SIG-M5 (cell line): ENCODE results near the gene CCDC167.

Experiments used
- DNase-seq: peaks from one replicate; lab custom pipeline; 2025; lab: John Stamatoyannopoulos, UW

Gene CCDC167

GRCh38 chr6:37499433-37500293 is at the start of gene CCDC167:
Gene CCDC167, minus strand, starts transcription at chr6:37499893. Its CDS starts 30 bp downstream, at chr6:37499863.
- DNase-seq, result peak; percentile 83

DNA sequence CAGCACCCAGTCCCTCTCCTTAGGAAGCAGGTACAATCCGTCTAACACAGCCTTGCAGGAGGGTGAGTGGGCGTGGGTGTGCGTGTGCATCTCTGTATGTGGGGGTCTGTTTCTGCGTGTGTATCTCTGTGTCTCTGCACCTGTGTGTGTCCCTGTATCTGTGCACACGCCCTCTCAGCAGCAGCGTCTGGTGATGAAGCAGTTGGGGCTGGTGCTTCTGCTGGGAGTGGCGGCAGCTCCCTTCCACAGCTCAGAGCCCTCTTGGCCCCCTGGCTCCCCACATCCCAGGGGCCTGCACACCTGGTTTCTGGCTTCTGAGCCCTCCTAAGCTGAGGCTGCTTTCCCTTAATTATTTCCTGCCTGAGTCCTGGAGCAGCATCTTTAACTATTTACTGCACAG is 49.5 kb upstream of the CCDC167 start:
- no peak for DNase-seq

GRCh38 chr6:37548067-37548674 is 48.5 kb upstream of the CCDC167 start:
- DNase-seq, result no peak

- no peak for DNase-seq
These were observed 47.9 kb upstream of the CCDC167 start for GRCh38 chr6:37547564-37548061.

DNA sequence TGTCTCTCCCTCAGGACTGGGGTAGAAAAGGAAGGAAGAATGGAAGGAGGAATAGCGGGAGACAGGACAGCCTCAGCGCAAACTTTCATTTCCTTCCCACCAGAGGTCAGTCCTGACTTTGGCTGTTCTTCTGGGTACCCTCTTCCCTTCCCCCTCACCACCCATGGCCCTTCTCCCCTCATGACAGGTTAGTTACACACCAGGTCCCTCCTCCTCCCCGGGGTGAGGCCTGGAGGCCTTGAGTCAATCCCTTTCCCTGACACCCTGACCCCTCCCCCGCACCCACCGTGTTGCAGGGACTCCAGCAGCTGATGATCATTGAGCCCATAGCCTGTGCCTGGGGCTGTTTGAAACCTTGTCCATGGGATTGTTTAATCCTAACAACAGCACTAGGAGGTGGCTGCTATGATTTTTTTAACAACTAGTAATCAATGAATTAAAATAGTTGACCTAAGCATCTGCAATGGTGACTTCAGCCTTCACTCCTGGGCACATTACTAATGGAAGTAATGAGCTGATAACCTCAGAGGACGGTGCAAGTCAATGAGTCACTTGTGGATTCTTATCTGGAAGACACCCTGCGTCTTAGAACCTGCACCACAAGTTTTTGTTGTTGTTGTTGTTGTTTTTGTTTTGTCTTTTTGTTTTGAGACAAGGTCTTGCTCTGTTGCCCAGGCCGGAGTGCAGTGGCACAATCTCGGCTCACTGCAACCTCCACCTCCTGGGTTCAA is 46.6 kb upstream of the CCDC167 start:
- no peak for DNase-seq

DNA sequence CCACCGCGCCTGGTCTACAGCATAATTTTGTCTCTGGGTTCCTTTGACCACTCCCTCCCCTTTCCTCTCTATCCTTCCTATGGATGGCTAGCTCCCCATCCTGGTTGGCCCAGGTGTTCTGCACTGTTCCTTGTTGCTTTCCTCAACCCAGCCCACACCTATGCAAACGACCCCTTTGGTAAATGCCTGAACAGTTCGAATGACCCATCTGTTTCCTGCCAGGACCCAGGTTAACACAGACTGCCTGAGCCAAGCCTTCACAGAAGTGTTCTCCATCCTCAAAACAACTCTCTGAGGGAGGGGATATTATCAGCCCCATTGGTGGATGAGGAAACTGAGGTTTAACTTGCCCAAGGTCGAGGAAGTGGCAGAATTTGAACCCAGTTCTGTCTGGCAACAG is 44.8 kb upstream of the CCDC167 start:
- no peak for DNase-seq

DNA sequence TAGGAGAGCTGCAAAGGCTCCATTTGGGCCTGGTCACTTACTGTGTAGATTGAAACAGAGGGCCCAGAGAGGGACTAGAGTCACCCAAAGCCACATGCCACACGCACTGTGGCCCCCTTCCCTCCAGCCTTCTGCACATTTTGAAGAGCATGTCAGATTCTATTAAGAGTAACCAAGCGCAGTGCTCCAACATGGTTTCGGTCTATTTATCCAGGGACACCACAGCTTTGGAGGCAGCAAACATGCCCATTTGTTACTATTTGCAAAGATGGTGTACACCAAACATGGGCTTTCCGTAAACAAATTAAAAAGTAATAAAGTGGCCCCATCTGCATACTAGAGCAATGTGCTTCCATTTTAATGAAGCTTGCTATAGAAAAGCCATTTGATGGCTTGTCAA is 43.7 kb upstream of the CCDC167 start:
- no peak for DNase-seq

GRCh38 chr6:37541346-37541745 is 41.7 kb upstream of the CCDC167 start:
- DNase-seq, result no peak

DNA sequence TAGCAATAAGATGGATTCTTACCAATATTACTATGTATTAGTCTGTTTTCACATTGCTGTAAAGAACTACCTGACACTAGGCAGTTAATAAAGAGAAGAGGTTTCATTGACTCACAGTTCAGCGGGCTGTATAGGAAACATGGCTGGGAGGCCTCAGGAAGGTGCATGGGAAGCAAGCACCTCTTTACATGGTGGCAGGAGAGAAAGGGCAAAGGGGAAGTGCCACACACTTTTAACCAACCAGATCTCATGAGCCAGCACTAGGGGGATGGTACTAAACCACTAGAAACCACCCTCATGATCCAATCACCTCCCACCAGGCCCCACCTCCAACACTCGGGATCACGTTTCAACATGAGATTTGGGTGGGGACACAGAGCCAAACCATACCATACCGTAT is 40.7 kb upstream of the CCDC167 start:
- DNase-seq, result no peak

DNA sequence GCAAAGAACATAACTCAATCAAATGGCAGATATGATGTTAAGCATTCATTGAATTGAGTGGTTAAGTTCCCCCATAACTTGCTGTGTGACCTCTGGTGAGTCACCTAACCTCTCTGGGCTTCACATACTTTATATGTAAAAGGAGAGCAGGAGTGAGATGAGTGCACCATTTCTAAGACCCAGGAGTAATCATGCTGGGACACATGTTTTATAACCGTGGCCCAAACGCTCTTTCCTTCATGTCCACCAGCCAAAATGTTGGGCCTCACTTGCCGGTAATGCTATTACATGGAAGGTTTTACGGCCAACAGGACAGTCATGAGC is 40.3 kb upstream of the CCDC167 start:
- no peak for DNase-seq

- DNase-seq, result no peak
These were observed 39.7 kb upstream of the CCDC167 start for GRCh38 chr6:37539171-37540028.

DNA sequence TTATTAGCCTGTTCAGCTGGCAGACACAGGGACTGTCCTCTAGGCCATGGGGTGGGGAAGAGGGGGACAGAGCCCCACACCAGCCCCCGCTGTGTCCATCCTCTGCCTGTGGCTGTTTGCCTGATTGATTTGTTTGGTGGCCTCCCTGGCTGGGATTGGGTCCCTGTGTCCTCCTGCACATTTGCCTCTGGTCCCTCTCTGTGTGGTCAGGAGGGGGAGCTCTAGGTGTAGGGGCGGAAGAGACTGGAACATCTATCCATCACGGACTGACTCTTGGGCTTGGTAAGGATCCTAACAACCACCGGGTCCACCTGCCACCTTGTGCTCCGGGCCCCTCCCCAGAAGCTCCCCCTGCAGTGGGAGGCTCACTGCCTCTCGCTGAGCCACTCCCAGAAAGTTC is 38.4 kb upstream of the CCDC167 start:
- no peak for DNase-seq

DNA sequence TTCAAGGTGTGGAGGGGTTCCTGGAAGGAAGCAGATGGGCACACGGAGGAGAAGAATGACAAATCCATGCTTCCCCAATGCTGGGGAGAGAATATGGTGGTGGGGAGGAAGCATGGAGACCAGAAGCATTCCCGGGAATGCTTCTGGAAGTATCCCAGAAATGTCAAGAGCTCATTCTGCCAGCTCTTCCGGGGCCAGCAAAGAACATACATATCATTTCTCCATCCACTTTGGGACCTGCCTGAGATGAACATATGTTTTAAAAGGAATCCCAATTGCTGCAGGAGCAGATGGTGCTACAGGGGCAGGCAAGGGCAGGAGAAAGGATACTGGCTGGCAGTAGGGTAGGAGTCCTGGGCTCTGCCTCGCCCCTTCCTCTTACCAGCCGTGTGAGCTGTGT is 37.9 kb upstream of the CCDC167 start:
- DNase-seq, result no peak

GRCh38 chr6:37536491-37537190 is 36.9 kb upstream of the CCDC167 start:
- no peak for DNase-seq

DNA sequence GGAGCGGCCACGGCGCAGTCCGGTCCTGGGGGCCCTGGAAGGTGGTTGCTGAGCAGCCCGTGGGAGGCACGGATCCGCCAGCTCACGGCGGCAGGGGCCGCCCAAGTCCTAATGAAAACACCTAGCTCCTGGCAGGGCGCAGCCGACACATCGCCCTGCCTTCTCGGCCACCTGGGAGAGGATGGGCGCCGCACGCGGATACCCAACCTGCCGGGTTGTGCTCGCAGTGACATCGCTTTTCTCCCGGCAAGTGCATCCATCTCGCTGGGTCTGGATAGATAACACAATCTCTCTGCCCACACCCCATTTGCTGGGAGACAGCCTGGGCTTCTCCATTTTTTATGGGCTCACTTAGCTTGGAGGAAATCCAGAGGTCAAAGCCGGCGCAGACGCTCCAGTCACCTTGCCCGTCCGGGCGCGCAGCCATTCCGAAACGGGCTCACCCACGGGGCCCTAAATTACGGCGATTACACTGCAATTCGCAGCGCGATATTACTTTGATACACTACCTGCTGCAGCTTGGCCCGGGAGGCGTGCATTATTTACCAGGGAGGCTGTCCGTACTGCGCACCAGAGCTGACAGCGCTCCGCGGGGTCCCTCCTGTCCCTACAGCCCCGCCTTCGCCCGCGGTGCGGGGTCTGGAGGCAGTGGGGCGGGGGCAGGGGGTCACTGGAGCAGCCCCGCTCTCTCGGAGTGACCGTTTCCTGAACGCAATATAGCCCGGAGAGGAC is 36.2 kb upstream of the CCDC167 start:
- DNase-seq, result no peak

GRCh38 chr6:37535428-37535758 is 35.7 kb upstream of the CCDC167 start:
- DNase-seq, result no peak

DNA sequence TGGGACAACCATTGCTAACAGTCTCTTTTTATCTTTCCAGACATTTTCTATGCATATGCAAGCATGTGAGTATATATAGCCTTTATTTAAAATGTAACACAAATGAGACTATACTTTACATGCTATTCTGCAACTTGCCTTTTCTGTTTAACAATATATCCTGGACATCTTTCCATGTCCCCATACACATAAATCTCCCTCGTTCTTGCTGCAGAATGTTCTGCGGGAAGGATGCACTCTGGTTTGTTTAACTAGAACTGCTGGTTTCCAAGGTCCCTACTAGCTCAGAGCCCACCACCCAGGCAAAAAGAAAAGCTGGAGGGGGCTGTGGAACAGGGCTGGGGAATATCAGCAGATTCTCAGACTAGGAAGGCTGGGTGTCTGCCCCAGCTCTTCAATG is 35.2 kb upstream of the CCDC167 start:
- DNase-seq, result no peak

- no peak for DNase-seq
These were observed 32.4 kb upstream of the CCDC167 start for GRCh38 chr6:37532122-37532521.

GRCh38 chr6:37531437-37532036 is 31.8 kb upstream of the CCDC167 start:
- DNase-seq, result no peak

GRCh38 chr6:37531026-37531425 is 31.3 kb upstream of the CCDC167 start:
- no peak for DNase-seq
